Hepatocyte (in vitro differentiated cells): ENCODE measurements around the gene RNASE7. TPM values are rescaled to one million over a fixed set of nuclear protein-coding genes. Genes with fewer than 3 reads are reported as not detected.

Experiments
- DNase-seq: peaks from one replicate; pipeline ENCODE4 v3.0.0-alpha.2; 2016; ENCODE audit warnings: low spot score
- H2AFZ ChIP-seq: fragments of 200-600 bp; sonication (generic); 2 replicates; pipeline ENCODE4 v1.6.0; 2016; ENCODE audit warnings: antibody characterized with exemption, mild to moderate bottlenecking
- H3K27ac ChIP-seq: fragments of 200-600 bp; sonication (generic); 2 replicates; pipeline ENCODE4 v1.5.1; 2016; ENCODE audit warnings: mild to moderate bottlenecking
- H3K27me3 ChIP-seq: fragments of 200-600 bp; sonication (generic); 2 replicates; pipeline ENCODE4 v1.6.1; 2016
- H3K36me3 ChIP-seq: fragments of 200-600 bp; sonication (generic); replicated peaks from 2 replicates; pipeline ENCODE4 v1.5.1; 2016; ENCODE audit warnings: low read depth; ENCODE audit not compliant: insufficient read depth
- H3K4me1 ChIP-seq: fragments of 200-600 bp; sonication (generic); 2 replicates; pipeline ENCODE4 v1.5.1; 2016; ENCODE audit warnings: mild to moderate bottlenecking, moderate library complexity; ENCODE audit not compliant: insufficient read depth
- H3K4me2 ChIP-seq: fragments of 200-600 bp; sonication (generic); 2 replicates; pipeline ENCODE4 v1.6.0; 2016
- H3K4me3 ChIP-seq: fragments of 200-600 bp; sonication (generic); 2 replicates; pipeline ENCODE4 v1.5.1; 2016; ENCODE audit warnings: mild to moderate bottlenecking
- H3K79me2 ChIP-seq: fragments of 200-600 bp; sonication (generic); 2 replicates; pipeline ENCODE4 v1.6.0; 2017; ENCODE audit warnings: mild to moderate bottlenecking
- H3K9me2 ChIP-seq: fragments of 200-600 bp; sonication (generic); replicated peaks from 2 replicates; pipeline ENCODE4 v1.6.0; 2017; ENCODE audit warnings: mild to moderate bottlenecking; ENCODE audit not compliant: insufficient read depth
- H3K9me3 ChIP-seq: fragments of 200-600 bp; sonication (generic); 2 replicates; pipeline ENCODE4 v1.5.1; 2016; ENCODE audit warnings: low read depth, mild to moderate bottlenecking
- H4K20me1 ChIP-seq: fragments of 200-600 bp; sonication (generic); 2 replicates; pipeline ENCODE4 v1.6.0; 2016; ENCODE audit warnings: mild to moderate bottlenecking; ENCODE audit not compliant: insufficient read depth, poor library complexity, severe bottlenecking
- EZH2 ChIP-seq: fragments of 200-600 bp; sonication (generic); IDR thresholded peaks from 2 replicates; pipeline ENCODE4 v1.6.1; 2016; ENCODE audit warnings: antibody characterized with exemption, mild to moderate bottlenecking, borderline replicate concordance
- EZH2phosphoT487 ChIP-seq: fragments of 200-600 bp; sonication (generic); IDR thresholded peaks from one replicate; pipeline ENCODE4 v1.6.1; 2018; ENCODE audit warnings: antibody characterized with exemption, mild to moderate bottlenecking, low read depth, moderate library complexity; ENCODE audit not compliant: unreplicated experiment, severe bottlenecking
- WGBS: methylation state at CpG from one replicate; pipeline ENCODE4 v1.1.6; 2016; ENCODE audit warnings: low lambda C conversion rate; ENCODE audit errors: missing lambda C conversion rate; 5-methylcytosine and 5-hydroxymethylcytosine counted together
- polyA plus RNA-seq: library from polyadenylated mRNA; unstranded; fragments of >200 nt; fragmentation: Nextera tagmentation; extraction: Ambion mirVana; gene quantifications from 2 replicates; pipeline ENCODE4 v1.2.1, GENCODE V29; 2016
- total RNA-seq: library from RNA; depleted of rRNA; stranded (reverse); fragments of >200 nt; gene quantifications from 2 replicates; pipeline ENCODE4 v1.2.3, GENCODE V29; 2014
- TF ChIP-seq, protein P1 (sequence below): fragments of 200-600 bp; sonication (generic); IDR thresholded peaks from 2 replicates; pipeline ENCODE4 v1.5.1; 2016; ENCODE audit warnings: antibody characterized with exemption, mild to moderate bottlenecking; ENCODE audit not compliant: poor library complexity

The RNASE7 gene, protein sequence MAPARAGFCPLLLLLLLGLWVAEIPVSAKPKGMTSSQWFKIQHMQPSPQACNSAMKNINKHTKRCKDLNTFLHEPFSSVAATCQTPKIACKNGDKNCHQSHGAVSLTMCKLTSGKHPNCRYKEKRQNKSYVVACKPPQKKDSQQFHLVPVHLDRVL
- not detected in 2 replicates for total RNA-seq
- polyA plus RNA-seq: not detected in 2 replicates

DNA sequence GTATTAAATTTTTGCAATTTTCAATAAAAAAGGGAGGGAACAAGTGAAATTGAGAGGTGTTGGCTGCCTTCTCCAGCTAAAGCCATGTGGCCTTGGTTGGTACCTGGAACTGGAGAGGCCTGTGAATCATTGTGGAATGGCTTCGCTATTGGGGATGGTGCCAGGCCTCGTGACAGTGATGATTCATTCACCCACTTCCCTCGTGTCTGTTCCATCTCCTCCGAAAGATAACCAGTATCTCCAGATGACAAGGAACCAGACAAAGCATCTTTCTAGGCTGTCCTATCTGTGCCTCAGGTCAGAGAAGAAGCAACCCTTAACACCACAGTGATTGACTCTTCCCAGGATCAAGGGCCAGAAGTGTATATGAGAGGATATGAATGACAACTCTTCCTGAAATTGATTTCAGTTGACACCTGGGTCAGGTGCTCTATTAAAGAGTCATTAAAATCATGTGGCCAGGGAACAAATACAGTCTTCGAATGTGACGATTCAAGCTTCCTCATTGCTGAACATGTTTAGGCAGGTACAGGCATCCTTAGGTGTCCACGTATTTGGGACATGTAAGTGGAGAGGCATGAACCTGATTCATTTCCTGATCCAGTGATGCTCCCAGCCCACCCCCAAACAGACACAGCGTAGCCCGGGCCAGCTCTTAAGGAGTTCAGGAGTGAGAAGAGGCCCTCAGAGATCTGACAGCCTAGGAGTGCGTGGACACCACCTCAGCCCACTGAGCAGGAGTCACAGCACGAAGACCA, at the start of gene RNASE7:
TSS of gene RNASE7 (plus strand) at position 687 of the 758 bp plus-strand sequence. CDS start 631 bp downstream, outside the sequence.
- H3K36me3 ChIP-seq: no peaks in the 10 kb centered on the region
- H3K27ac ChIP-seq: no peak within 1 kb of the TSS

DNA sequence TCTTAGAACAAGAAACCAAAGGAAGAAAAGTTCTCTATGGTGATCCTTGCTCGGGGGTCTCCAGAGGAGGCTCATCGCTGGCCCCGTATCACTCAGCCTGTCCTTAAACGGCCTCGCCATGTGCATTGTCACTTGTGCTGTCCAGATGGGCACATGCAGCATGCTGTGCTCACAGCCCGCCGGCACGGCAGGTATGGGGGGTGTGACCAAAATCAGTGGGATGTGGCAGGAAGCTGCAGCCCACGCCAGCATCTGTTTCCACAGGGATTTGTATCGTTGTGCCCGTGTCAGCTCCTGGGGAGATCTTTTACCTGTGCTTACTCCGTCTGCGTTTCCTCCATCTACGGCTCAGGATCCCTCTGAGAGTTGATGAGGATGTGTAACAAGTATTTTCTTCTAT, 45.6 kb upstream of the RNASE7 start:
- Histone ChIP-seq H3K9me3 (no peaks in the 10 kb centered on the region), H4K20me1 (no peaks in the 10 kb centered on the region), H3K27me3 (no peaks in the 10 kb centered on the region), H3K27ac (peak overlapping the region; percentile 40), H3K36me3 (peaks cover 14% of the 10 kb centered on the region), H3K9me2 (no peaks in the 10 kb centered on the region), H2AFZ (no peak overlapping the region), H3K79me2 (peaks cover 17% of the 10 kb centered on the region), H3K4me1 (peaks cover 22% of the 10 kb centered on the region), H3K4me2 (peak overlapping the region; percentile 48), H3K4me3 (no peak overlapping the region)
- DNase-seq: no peak
- WGBS: 87% methylated on average over 14 of the region's 14 CpGs
- TF ChIP-seq EZH2: no peak
- TF ChIP-seq, protein P1, sequence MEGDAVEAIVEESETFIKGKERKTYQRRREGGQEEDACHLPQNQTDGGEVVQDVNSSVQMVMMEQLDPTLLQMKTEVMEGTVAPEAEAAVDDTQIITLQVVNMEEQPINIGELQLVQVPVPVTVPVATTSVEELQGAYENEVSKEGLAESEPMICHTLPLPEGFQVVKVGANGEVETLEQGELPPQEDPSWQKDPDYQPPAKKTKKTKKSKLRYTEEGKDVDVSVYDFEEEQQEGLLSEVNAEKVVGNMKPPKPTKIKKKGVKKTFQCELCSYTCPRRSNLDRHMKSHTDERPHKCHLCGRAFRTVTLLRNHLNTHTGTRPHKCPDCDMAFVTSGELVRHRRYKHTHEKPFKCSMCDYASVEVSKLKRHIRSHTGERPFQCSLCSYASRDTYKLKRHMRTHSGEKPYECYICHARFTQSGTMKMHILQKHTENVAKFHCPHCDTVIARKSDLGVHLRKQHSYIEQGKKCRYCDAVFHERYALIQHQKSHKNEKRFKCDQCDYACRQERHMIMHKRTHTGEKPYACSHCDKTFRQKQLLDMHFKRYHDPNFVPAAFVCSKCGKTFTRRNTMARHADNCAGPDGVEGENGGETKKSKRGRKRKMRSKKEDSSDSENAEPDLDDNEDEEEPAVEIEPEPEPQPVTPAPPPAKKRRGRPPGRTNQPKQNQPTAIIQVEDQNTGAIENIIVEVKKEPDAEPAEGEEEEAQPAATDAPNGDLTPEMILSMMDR: no peak

More for the DNA sequence above, at the start of gene RNASE7:
- no peaks in the 10 kb centered on the region for H3K9me2 ChIP-seq
- WGBS: 80% methylated on average over 11 of the region's 11 CpGs
- no peaks in the 10 kb centered on the region for H3K79me2 ChIP-seq
- H3K4me3 ChIP-seq: no peak within 1 kb of the TSS
- no peaks in the 10 kb centered on the region for H3K9me3 ChIP-seq
- H3K4me2 ChIP-seq: no peak within 1 kb of the TSS
- peaks cover 19% of the 10 kb centered on the region for H3K4me1 ChIP-seq
- no peak for DNase-seq
- no peaks in the 10 kb centered on the region for H3K27me3 ChIP-seq
- H2AFZ ChIP-seq: no peak within 1 kb of the TSS
- H4K20me1 ChIP-seq: no peaks in the 10 kb centered on the region
- TF ChIP-seq EZH2phosphoT487: no peak
- TF ChIP-seq, protein P1: no peak
- TF ChIP-seq EZH2: no peak

DNA sequence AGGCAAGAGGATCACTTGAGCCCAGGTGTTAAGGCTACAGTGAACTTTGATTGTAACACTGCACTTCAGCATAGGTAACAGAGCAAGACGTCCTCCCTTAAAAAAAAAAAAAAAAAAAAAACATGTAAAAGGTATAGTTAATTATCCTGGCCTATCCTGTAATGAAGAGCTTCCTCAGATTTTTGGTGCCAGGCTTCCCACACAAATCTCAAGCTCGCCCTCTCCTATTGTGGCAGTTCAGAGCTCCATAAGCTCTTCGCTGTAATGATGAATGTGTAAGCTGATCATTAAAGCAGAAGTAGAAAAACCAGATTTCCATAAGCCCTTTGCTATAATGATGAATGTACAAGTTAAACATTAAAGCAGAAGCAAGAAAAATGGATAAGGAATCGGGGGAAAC, 45.0 kb upstream of the RNASE7 start:
- Histone ChIP-seq H3K79me2 (peaks cover 11% of the 10 kb centered on the region), H4K20me1 (no peaks in the 10 kb centered on the region), H3K9me2 (no peaks in the 10 kb centered on the region), H3K27me3 (no peaks in the 10 kb centered on the region), H3K36me3 (peaks cover 14% of the 10 kb centered on the region), H3K4me1 (peaks cover 22% of the 10 kb centered on the region), H2AFZ (no peak overlapping the region), H3K27ac (peak overlapping the region; percentile 40), H3K9me3 (no peaks in the 10 kb centered on the region), H3K4me2 (peak overlapping the region; percentile 48), H3K4me3 (no peak overlapping the region)
- DNase-seq: no peak
- 40% methylated on average over 4 of the region's 4 CpGs for WGBS
- TF ChIP-seq EZH2 (no peak), EZH2phosphoT487 (no peak)
- TF ChIP-seq, protein P1: no peak
